Right lobe of liver (tissue), 4 donors: ENCODE data around the gene HOXA3.

Experiments
- CTCF ChIP-seq, 4 donors: fragments of 200-600 bp in 3 of 4; fragments of 450-650 bp in 1 of 4; IDR thresholded peaks; one replicate each; pipeline versions ENCODE4 v1.5.1 to v1.8.0; 2016 to 2022; ENCODE audit warnings: antibody characterized with exemption in 4 of 4, mild to moderate bottlenecking in 2 of 4
- POLR2A ChIP-seq: fragments of 450-650 bp; IDR thresholded peaks from one replicate; pipeline ENCODE4 v1.6.1; 2017; ENCODE audit warnings: antibody characterized with exemption, mild to moderate bottlenecking
- donor health status: DM: no; HTN: no; CAD: no.
- donor health status: DM: no; HTN: no; CAD: no.
- donor health status: DM: no; HTN: yes; CAD: no.

GRCh38 chr7:27134392-27134791 is 18.0 kb downstream of the HOXA3 start:
- TF ChIP-seq CTCF (IDR thresholded peaks at IDR 0.05) (no peak), POLR2A (no peak)
